Vagina (tissue), 2 donors: Measurements from ENCODE around the gene RBKS.

ENCODE experiments used
- CTCF ChIP-seq, 3 experiments: fragments of 450-650 bp in 2 of 3; fragments of 200-600 bp in 1 of 3; sonication (generic) in 1 of 3; IDR thresholded peaks; one replicate each; pipeline ENCODE4 v1.5.1; 2017 to 2019; ENCODE audit warnings: antibody characterized with exemption in 3 of 3, mild to moderate bottlenecking in 2 of 3, moderate library complexity in 2 of 3
- POLR2A ChIP-seq, 2 donors: fragments of 450-650 bp; IDR thresholded peaks; one replicate each; pipeline ENCODE4 v1.6.1; 2017; ENCODE audit warnings: antibody characterized with exemption in 2 of 2, mild to moderate bottlenecking in 2 of 2, moderate library complexity in 2 of 2
- POLR2AphosphoS5 ChIP-seq, 2 donors: sonication (generic); formaldehyde crosslinking; IDR thresholded peaks; one replicate each; pipeline ENCODE4 v1.9.0; 2017; ENCODE audit warnings: antibody characterized with exemption in 2 of 2, mild to moderate bottlenecking in 2 of 2, low read depth in 1 of 2; ENCODE audit not compliant: insufficient read depth in 1 of 2

GRCh38 chr2:27916293-27916995 is 26.3 kb upstream of the RBKS start:
- TF ChIP-seq CTCF (IDR thresholded peaks at IDR 0.05), result no peak
- TF ChIP-seq POLR2AphosphoS5 (IDR thresholded peaks at IDR 0.05; ENCODE audit: insufficient read depth in 1 of 2, low read depth in 1 of 2), result no peak
- TF ChIP-seq POLR2A (IDR thresholded peaks at IDR 0.05), result no peak
